Activated T-cell treated with anti-CD3 and anti-CD28 coated beads for 24 hours (primary cell): ENCODE results near the gene PAX5.

ENCODE experiments used
- DNase-seq: peaks from one replicate; pipeline ENCODE4 v3.0.0-alpha.2; 2020; ENCODE audit warnings: low read depth

PAX5 gene

DNA sequence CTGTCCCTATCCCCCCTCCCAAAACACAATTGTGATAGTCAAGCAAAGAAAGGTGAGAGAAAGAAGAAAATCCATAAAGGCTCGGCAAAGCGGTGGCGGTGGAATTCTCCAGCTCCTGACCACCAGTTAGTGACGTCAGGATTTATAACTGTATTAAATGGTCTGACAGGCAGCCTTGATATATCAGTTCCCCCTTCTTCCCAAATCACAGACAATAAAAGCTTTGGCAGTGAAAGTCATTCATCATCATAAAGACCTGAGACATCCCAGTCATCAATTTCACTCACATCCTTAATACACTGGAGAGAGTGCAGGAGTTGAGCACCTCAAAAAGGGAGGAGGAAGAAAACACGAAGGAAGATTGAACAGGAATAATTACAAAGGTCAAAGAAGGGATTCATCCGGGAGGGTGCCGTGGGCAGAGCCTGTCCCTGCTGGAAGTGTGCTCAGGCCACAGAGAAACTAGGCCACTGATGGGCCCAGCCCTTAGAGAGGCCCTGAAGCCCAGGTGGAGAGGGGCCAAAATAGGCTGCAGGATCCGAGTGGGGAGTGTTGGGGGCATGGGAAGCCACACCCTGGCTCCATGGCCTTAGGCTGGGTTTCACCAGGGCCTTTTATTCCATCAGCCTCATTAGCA is 131.9 kb downstream of the PAX5 start:
- DNase-seq, result no peak

DNA sequence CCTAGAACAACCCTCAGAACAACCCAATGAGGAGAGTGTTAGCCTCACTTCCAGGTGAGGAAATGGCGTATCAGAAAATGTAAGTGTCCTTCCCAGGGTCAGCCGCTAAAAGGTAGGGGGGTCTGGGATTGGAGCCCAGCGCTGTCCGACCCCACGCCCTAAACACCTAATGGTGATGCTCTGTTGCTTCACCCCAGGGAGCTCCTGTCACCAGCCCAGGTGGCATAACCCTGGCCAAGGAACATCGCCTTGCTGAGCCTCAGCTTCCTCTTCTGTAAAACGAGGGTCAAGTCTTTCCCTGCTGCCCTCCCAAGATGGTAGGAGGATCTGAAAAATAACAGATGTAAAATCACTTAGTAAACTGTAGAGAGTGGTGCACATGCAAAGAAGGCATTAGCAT is 132.5 kb downstream of the PAX5 start:
- DNase-seq, result no peak

- DNase-seq, result no peak
These were observed 133.2 kb downstream of the PAX5 start for GRCh38 chr9:36900856-36901220.

DNA sequence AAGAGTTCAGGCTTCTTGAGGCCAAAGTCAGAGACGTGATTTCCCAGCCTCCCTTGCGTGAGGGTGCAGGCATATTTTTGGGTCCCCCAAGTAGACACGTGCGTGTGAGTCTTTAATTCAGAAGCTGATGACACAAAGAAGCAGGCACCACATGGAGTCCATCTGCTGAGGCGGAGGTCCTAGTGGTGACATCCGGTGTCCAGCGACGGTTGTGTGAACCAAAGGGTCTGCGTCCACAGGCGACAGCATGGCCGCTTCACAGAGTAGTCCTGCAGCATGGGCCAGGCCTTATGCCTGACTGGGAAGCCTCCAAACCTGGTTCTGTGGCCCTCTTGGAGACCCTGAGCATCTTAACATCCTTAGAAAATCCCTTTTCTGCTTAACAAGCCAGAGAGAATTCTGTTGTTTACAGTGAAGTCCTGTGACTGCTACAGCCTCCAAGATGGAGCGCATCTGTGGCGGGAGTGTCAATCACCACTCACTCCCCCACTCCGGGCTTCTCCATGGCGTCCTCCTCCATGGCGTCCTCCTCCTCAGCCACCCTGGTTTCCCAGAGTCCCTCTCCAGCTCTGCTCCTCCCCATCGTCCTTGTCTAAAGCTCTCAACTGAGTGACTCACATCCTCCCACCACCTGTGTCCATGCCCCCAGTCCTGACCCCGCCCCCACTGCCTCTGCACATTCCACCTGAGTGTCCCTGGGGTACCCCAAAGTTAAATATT is 133.8 kb downstream of the PAX5 start:
- DNase-seq, result no peak

GRCh38 chr9:36899406-36899805 is 134.7 kb downstream of the PAX5 start:
- DNase-seq, result no peak

DNA sequence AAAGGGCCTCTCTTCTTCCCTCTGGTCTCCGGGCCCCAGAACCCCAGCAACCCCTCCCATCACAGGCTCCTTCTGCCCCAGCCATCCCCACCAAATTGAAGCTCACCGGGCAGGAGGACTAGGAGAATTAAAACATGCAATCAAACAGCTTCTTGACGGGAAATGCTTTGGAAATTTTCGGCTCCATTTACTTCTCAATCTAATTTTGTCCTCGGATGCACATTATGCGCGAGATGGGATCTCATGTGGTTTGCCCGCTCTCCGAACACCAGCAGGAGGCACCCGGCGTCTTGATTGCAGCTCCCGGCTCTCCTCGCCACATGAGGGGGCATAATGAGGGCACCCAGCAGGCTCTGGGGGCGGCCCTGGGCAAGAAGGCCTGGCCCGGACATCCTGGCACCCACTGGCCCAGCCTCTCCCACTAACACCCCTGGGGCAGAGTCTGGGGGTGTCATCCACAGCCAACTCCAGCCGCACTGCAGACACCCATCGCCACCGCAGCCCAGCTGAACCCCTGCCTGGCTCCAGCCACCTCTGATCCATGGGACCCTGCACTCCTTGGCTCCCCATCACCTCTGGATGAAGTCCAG is 135.5 kb downstream of the PAX5 start:
- DNase-seq, result no peak

- DNase-seq, result no peak
These were observed 136.6 kb downstream of the PAX5 start for GRCh38 chr9:36897478-36897877.

DNA sequence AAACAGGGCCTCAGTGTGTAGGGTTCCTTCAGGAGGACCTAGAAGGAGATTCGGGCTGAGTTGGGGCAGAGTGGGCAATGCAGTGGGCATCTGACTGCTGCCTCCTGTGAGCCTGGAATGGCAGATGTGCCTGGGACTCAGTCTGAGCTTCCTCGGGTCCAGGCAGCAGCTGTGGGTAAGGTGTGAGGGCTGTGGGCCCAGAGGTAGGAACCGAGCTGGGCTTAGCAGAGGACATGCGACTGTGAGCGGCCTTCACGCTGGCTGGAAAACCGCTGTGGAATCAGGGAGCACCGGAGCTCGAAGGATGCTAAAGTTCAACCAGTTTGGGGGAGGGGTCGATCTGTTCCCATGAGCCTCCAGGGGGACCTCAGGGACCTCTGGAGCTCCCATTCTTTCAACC is 137.0 kb downstream of the PAX5 start:
- no peak for DNase-seq

- DNase-seq, result no peak
These were observed 137.8 kb downstream of the PAX5 start for GRCh38 chr9:36896296-36896695.

DNA sequence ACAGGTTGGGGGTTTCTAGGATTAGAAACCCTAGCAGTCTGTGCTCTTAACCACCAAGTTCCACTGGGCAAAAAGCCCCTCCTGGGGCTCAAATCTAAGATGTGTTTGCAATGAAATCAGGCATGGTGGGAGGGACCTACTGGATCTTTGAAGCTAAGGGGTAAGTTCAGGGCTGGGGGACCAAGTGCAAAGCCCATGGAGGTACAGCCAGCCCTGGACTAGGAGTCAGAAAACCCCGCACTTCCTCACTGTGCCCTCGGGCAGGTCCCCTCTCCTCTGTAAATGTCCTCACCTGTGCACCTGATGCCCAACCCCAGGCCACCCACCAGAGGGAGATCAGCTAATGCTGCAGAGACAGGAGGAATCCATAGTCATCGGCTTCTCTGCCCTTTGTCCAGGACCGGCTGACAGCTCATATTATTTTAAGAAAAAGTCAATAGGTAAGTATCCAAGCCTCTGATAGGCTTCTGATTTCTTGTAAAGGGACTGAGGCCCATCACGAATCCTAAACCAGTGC is 138.3 kb downstream of the PAX5 start:
- DNase-seq, result no peak

- no peak for DNase-seq
These were observed 139.3 kb downstream of the PAX5 start for GRCh38 chr9:36894695-36895310.

- no peak for DNase-seq
These were observed 140.2 kb downstream of the PAX5 start for GRCh38 chr9:36893911-36894310.

GRCh38 chr9:36893184-36893583 is 140.9 kb downstream of the PAX5 start:
- DNase-seq, result no peak

DNA sequence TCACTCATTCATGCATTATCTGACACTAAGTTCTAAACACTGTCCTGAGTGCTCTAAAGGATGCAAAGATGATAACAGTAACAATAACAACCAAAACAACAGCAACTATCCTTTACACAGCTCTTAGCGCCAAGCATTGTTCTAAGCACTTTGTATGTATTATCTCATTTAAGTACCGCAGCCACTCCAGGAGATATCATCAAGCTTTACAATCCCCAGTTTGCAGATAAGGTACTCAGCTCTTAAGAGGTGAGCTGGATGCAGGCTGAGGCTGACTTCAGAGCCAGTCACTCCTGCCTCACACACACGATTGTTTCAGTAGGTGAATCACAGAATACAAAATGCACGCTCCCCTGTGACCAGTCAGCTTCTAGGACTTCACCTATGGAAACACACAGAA is 141.8 kb downstream of the PAX5 start:
- DNase-seq, result no peak

DNA sequence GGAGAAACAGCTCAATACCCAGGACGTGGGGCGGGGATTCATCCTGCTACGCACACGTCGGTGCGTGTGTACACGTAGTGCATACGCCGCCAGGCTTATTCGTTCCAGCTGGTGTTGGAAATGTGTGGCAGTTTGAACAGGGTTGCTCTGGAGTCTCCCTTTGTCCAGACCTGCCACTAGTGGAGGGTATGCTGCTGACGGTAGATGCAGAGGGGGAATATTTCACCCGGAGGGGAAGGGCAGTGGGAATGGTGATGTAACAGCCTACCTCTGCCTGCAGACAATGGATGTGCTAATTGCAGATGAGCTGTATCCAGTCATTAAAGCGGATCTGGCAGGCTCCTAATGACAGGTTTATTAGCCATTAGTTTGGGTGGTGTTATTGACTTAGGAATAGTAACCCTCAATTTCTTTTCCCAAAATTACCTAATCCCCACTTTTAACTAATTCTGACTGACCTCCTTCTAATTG is 142.7 kb downstream of the PAX5 start:
- DNase-seq, result no peak

- DNase-seq, result no peak
These were observed 144.2 kb downstream of the PAX5 start for GRCh38 chr9:36889844-36890243.

DNA sequence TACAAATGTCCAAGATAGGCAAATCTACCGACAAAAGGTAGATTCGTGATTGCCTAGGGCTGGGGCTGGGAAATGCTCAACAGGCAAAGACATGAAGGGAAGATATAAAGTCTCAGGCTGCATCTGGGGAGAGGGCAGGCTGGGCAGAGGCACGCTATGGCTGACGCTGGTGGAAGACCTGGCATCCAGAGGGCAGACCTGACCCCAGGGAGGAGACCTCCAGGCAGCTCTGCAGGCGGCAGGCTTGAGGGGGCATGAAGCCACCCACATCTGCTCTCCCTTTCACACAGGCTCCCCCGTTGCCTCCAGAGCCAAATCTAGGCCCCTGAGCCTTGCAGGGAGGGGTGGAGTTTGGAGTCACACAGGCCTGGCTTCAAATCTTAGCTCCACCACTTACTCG is 145.5 kb downstream of the PAX5 start:
- no peak for DNase-seq

DNA sequence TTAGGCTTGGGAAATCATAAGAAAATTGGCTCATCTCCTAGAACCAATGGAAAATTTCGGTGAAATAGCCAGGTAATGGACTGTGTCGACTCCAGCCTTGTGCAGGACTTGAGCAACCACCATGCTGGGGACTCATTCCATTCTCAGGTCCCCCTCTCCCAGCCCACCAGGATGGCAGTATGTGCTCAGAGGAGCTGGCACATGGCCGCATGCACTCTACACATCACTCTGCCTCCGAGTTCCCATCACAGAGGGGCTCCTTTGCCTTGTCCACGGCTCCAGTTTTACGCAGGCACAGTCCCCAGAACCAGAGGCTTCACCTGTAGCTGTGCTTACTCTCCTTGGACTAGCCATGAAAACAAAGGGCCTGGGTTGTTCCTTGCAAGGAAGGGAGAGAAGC is 149.3 kb downstream of the PAX5 start:
- no peak for DNase-seq

- DNase-seq, result no peak
These were observed 151.5 kb downstream of the PAX5 start for GRCh38 chr9:36882594-36882993.

- no peak for DNase-seq
These were observed 152.2 kb downstream of the PAX5 start for GRCh38 chr9:36881743-36882441.

DNA sequence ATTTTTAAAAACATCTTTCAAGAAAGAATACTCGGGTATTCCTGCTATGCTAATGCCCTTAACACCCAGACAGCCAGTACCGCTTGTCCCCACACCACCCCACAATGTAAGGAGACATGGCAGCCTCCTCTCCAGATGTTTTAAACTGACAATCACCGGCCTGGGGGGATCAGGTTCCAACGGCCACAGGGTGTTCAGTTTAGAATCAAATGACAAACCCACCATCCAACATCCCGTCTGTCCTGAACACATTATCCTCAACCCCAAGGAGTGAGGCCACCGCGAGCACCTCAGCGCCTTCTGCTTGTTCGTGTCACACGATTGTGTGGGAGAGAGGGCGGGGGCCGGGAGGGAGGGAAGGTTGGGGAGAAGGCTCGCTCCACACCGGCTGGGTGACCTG is 152.8 kb downstream of the PAX5 start:
- DNase-seq, result no peak

GRCh38 chr9:36880075-36880474 is 154.0 kb downstream of the PAX5 start:
- no peak for DNase-seq
